ENCODE results near the gene FNDC3B.

The FNDC3B gene

GRCh38 chr3:172333692-172334457 is 294.5 kb downstream of the FNDC3B start:
- DNase-seq (ENCODE audit: low read depth in 2 of 2) = no peak

GRCh38 chr3:172334671-172335207 is 295.4 kb downstream of the FNDC3B start:
- no peak for DNase-seq (ENCODE audit: low read depth in 2 of 2)

GRCh38 chr3:172339892-172340291 is 300.5 kb downstream of the FNDC3B start:
- DNase-seq (ENCODE audit: low read depth in 2 of 2) = no peak

GRCh38 chr3:172340583-172340982 is 301.2 kb downstream of the FNDC3B start:
- no peak for DNase-seq (ENCODE audit: low read depth in 2 of 2)

- no peak for DNase-seq (ENCODE audit: low read depth in 2 of 2)
Measured at GRCh38 chr3:172341482-172342059, 302.2 kb downstream of the FNDC3B start.

GRCh38 chr3:172342097-172342659 is 302.8 kb downstream of the FNDC3B start:
- no peak for DNase-seq (ENCODE audit: low read depth in 2 of 2)

GRCh38 chr3:172343117-172343516 is 303.7 kb downstream of the FNDC3B start:
- no peak for DNase-seq (ENCODE audit: low read depth in 2 of 2)

- no peak for DNase-seq (ENCODE audit: low read depth in 2 of 2)
Measured at GRCh38 chr3:172343979-172344378, 304.6 kb downstream of the FNDC3B start.

GRCh38 chr3:172346161-172346560 is 306.8 kb downstream of the FNDC3B start:
- DNase-seq (ENCODE audit: low read depth in 2 of 2) = no peak

- no peak for DNase-seq (ENCODE audit: low read depth in 2 of 2)
Measured at GRCh38 chr3:172347895-172348679, 308.7 kb downstream of the FNDC3B start.

GRCh38 chr3:172351895-172352466 is 312.6 kb downstream of the FNDC3B start:
- DNase-seq (ENCODE audit: low read depth in 2 of 2) = no peak

GRCh38 chr3:172352786-172353185 is 313.4 kb downstream of the FNDC3B start:
- no peak for DNase-seq (ENCODE audit: low read depth in 2 of 2)

GRCh38 chr3:172354931-172355499 is 315.6 kb downstream of the FNDC3B start:
- no peak for DNase-seq (ENCODE audit: low read depth in 2 of 2)

GRCh38 chr3:172355836-172356235 is 316.5 kb downstream of the FNDC3B start:
- DNase-seq (ENCODE audit: low read depth in 2 of 2) = no peak

GRCh38 chr3:172356427-172356826 is 317.0 kb downstream of the FNDC3B start:
- DNase-seq (ENCODE audit: low read depth in 2 of 2) = no peak

- no peak for DNase-seq (ENCODE audit: low read depth in 2 of 2)
Measured at GRCh38 chr3:172357850-172358754, 318.7 kb downstream of the FNDC3B start.

- no peak for DNase-seq (ENCODE audit: low read depth in 2 of 2)
Measured at GRCh38 chr3:172359231-172359630, 319.9 kb downstream of the FNDC3B start.

- no peak for DNase-seq (ENCODE audit: low read depth in 2 of 2)
Measured at GRCh38 chr3:172359996-172360395, 320.6 kb downstream of the FNDC3B start.

GRCh38 chr3:172362583-172362982 is 323.2 kb downstream of the FNDC3B start:
- no peak for DNase-seq (ENCODE audit: low read depth in 2 of 2)

- DNase-seq (ENCODE audit: low read depth in 2 of 2) = no peak
Measured at GRCh38 chr3:172364374-172365027, 325.1 kb downstream of the FNDC3B start.
